ENCODE measurements around the gene ICOS.

DNA sequence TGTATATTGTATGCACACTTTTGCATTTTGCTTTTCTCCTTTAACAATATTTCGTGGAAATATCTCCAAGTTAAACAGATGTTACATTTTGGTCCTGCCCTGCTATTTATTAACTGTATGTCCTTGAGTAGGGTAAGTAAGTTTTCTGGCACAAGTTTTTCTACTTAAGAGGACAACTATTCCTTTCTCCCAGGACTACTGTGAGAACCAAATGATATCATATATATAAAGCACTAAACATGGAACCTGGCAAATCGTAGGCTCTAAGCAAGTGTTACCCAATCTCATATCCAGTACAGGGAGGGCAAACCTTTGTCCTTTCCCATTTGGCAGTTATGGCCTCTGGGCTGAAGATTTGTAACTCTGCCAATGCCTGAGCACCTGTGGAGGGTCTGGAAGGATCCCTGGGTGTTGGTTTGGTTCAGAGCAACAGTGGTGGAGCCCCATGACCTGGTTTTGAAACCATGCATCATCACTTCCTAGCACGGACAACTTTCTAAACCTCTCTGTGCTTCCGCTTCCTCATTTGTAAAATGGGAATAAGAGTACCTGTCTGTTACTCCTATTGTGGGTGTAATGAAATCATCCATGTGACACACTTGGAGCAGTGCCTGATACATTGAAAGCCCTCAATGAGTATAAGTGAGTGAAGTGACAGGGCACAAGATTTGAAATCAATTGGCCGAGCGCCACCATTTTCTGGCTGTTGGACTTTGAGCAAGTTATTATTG lies 28.3 kb upstream of the ICOS start:
- TF ChIP-seq, protein P1, sequence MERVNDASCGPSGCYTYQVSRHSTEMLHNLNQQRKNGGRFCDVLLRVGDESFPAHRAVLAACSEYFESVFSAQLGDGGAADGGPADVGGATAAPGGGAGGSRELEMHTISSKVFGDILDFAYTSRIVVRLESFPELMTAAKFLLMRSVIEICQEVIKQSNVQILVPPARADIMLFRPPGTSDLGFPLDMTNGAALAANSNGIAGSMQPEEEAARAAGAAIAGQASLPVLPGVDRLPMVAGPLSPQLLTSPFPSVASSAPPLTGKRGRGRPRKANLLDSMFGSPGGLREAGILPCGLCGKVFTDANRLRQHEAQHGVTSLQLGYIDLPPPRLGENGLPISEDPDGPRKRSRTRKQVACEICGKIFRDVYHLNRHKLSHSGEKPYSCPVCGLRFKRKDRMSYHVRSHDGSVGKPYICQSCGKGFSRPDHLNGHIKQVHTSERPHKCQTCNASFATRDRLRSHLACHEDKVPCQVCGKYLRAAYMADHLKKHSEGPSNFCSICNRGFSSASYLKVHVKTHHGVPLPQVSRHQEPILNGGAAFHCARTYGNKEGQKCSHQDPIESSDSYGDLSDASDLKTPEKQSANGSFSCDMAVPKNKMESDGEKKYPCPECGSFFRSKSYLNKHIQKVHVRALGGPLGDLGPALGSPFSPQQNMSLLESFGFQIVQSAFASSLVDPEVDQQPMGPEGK (CRISPR knock-in tag; IDR thresholded peaks at IDR 0.05; ENCODE audit: borderline replicate concordance), result no peak
- TF ChIP-seq ZNF565 (CRISPR knock-in tag; conservative IDR thresholded peaks at IDR 0.05; ENCODE audit: low read depth), result no peak

Measured in SK-N-SH treated with all-trans-retinoic acid at 6 μM for 48 hours (cell line).